Kidney capillary endothelial cell (primary cell): ENCODE data around the gene UBE2H.

ENCODE experiments used
- DNase-seq: peaks from one replicate; pipeline ENCODE4 v3.0.0-alpha.2; 2018; ENCODE audit warnings: low spot score

Gene UBE2H

GRCh38 chr7:129784783-129785684, 167.7 kb downstream of the UBE2H start:
- DNase-seq, result no peak

GRCh38 chr7:129784437-129784782, 168.3 kb downstream of the UBE2H start:
- DNase-seq, result no peak

GRCh38 chr7:129783584-129783919, 169.2 kb downstream of the UBE2H start:
- no peak for DNase-seq

GRCh38 chr7:129782818-129783583, 169.8 kb downstream of the UBE2H start:
- DNase-seq, result no peak

- no peak for DNase-seq
Observed at GRCh38 chr7:129781928-129782817, 170.6 kb downstream of the UBE2H start.

GRCh38 chr7:129780974-129781927, 171.5 kb downstream of the UBE2H start:
- no peak for DNase-seq
